Erythroblast (primary cell): Measurements from ENCODE around the gene NLGN4Y.

Experiments used
- GATA1 ChIP-seq: IDR thresholded peaks from 2 replicates; pipeline ENCODE4 v1.6.1; 2011; ENCODE audit warnings: low read depth, mild to moderate bottlenecking, control low read depth, low read length, moderate library complexity
- POLR2A ChIP-seq: IDR thresholded peaks from 2 replicates; pipeline ENCODE4 v1.6.1; 2011; ENCODE audit warnings: mild to moderate bottlenecking, low read length

DNA sequence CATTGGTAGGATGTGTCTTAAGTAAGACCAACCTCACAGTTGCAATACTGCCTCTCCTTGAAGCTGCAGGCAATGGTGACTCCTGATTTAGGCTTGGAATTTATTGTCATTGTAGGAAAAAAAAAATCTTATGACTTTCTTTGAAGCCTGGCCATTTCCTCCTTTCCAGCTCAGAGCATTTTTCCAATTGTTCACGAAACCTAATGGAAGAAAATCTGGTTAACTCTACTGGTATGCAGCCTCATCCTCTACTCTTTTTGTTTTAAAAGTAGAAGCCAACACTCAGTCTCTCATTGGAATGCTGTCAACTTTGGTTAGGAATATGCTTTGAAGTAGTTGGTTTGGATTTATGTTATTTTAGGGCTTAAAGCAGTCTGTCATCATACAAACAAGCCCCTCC is 298.6 kb downstream of the NLGN4Y start:
- no peak for TF ChIP-seq POLR2A
- TF ChIP-seq GATA1, result no peak
